Measurements from ENCODE around the gene HLF.

GRCh38 chr17:55314061-55314783, 49.5 kb downstream of the HLF start:
- TF ChIP-seq, protein P1, sequence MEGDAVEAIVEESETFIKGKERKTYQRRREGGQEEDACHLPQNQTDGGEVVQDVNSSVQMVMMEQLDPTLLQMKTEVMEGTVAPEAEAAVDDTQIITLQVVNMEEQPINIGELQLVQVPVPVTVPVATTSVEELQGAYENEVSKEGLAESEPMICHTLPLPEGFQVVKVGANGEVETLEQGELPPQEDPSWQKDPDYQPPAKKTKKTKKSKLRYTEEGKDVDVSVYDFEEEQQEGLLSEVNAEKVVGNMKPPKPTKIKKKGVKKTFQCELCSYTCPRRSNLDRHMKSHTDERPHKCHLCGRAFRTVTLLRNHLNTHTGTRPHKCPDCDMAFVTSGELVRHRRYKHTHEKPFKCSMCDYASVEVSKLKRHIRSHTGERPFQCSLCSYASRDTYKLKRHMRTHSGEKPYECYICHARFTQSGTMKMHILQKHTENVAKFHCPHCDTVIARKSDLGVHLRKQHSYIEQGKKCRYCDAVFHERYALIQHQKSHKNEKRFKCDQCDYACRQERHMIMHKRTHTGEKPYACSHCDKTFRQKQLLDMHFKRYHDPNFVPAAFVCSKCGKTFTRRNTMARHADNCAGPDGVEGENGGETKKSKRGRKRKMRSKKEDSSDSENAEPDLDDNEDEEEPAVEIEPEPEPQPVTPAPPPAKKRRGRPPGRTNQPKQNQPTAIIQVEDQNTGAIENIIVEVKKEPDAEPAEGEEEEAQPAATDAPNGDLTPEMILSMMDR (conservative IDR thresholded peaks at IDR 0.05 in 1 of 2, IDR thresholded peaks at IDR 0.05 in 1 of 2; ENCODE audit: extremely low read depth in 1 of 2, insufficient read depth in 1 of 2, low read depth in 1 of 2, low read length in 2 of 2) = no peak
- no peak for TF ChIP-seq EZH2 (IDR thresholded peaks at IDR 0.05; ENCODE audit: borderline replicate concordance, low read length)

All from mammary epithelial cell (primary cell).